K562 (cell line): Measurements from ENCODE around the gene PDCD5. TPM values are rescaled to one million over a fixed set of nuclear protein-coding genes. Genes with fewer than 3 reads are reported as not detected.

Experiments used
- ATAC-seq: fragments of 200-7000 bp; cut with Tn5 transposase; 3 replicates; pipeline ENCODE4 v1.9.1; 2020; ENCODE audit warnings: moderate library complexity
- BruUV-seq: library from RNA; stranded (reverse); fragments of 400-500 nt; replicated peaks from 2 replicates; lab custom pipeline; 2021; lab: Mats Ljungman, UMichigan
- CTCF ChIA-PET: fragments of 300-600 bp; formaldehyde crosslinking; extraction: SDS; loops from one replicate; lab custom pipeline; 2021; ENCODE audit warnings: low intra/inter-chr PET ratio; lab: Yijun Ruan, JAX
- POLR2A ChIA-PET: fragments of 300-600, 350-650 bp; sonication (Branson Sonifier 250); formaldehyde crosslinking; extraction: SDS; loops from one replicate; lab custom pipeline; 2021; ENCODE audit warnings: antibody characterized with exemption, inconsistent platforms; lab: Yijun Ruan, JAX
- DNase-seq, 4 experiments: peaks; one replicate each; pipeline versions ENCODE4 v3.0.0 to v3.0.0-alpha.2; 2011 to 2018; ENCODE audit warnings: low spot score in 3 of 4, mixed read lengths in 3 of 4; ENCODE audit errors: extremely low read depth in 1 of 4
- FAIRE-seq: peaks from 2 replicates; lab custom pipeline; 2011; peaks lifted over from hg19 to GRCh38; lab: Jason Lieb, UNC
- H2AFZ ChIP-seq: 2 replicates; pipeline ENCODE4 v1.6.0; 2011; ENCODE audit warnings: low read depth, low read length, control low read depth, inconsistent platforms
- H3K27ac ChIP-seq: fragments of 200-600 bp; 3 replicates; pipeline ENCODE4 v1.8.0; 2011; ENCODE audit warnings: low read depth, mild to moderate bottlenecking, control low read depth, inconsistent platforms, low read length, moderate library complexity, mixed read lengths; ENCODE audit errors: extremely low read depth
- H3K27me3 ChIP-seq, 2 experiments: fragments of 300-600 bp in 1 of 2; 2 replicates in 1 of 2; 3 replicates in 1 of 2; pipeline versions ENCODE4 v1.6.0 to v1.8.0; 2011; ENCODE audit warnings: inconsistent platforms in 2 of 2, low read length in 2 of 2, mild to moderate bottlenecking in 1 of 2, mixed read lengths in 1 of 2, moderate library complexity in 1 of 2; ENCODE audit not compliant: control insufficient read depth in 2 of 2, insufficient read depth in 2 of 2
- H3K36me3 ChIP-seq: fragments of 300-600 bp; 3 replicates; pipeline ENCODE4 v1.8.0; 2011; ENCODE audit warnings: mild to moderate bottlenecking, low read length, inconsistent platforms; ENCODE audit not compliant: control insufficient read depth, insufficient read depth
- H3K4me1 ChIP-seq, 2 experiments: fragments of 200-600 bp in 1 of 2; replicated peaks in 1 of 2; 2 replicates in 1 of 2; 3 replicates in 1 of 2; pipeline versions ENCODE4 v1.5.1 to v1.8.0; 2011; ENCODE audit warnings: inconsistent platforms in 2 of 2, low read length in 2 of 2, mild to moderate bottlenecking in 1 of 2, mixed read lengths in 1 of 2, moderate library complexity in 1 of 2; ENCODE audit not compliant: control insufficient read depth in 2 of 2, insufficient read depth in 2 of 2
- H3K4me2 ChIP-seq: 2 replicates; pipeline ENCODE4 v1.6.1; 2011; ENCODE audit warnings: low read length, control low read depth, inconsistent platforms, mixed read lengths; ENCODE audit not compliant: insufficient read depth
- H3K4me3 ChIP-seq: fragments of 200-600 bp; sonication (generic), shearing (Covaris generic); 2 replicates; pipeline ENCODE4 v1.5.1; 2016; ENCODE audit warnings: control low read depth, inconsistent platforms
- H3K79me2 ChIP-seq: fragments of 200-600 bp; 3 replicates; pipeline ENCODE4 v1.8.0; 2011; ENCODE audit warnings: low read length, inconsistent platforms; ENCODE audit not compliant: control insufficient read depth, insufficient read depth
- H3K9ac ChIP-seq, 2 experiments: 2 replicates each; pipeline versions ENCODE4 v1.6.0 to v1.6.1; 2011; ENCODE audit warnings: low read depth in 2 of 2, low read length in 2 of 2, control low read depth in 1 of 2, inconsistent platforms in 1 of 2, mild to moderate bottlenecking in 1 of 2, mixed read lengths in 1 of 2; ENCODE audit not compliant: insufficient read depth in 1 of 2
- H3K9me1 ChIP-seq: one replicate; pipeline ENCODE4 v1.6.0; 2011; ENCODE audit warnings: inconsistent platforms, mild to moderate bottlenecking, low read length, moderate library complexity; ENCODE audit not compliant: control insufficient read depth, insufficient read depth
- H3K9me3 ChIP-seq: replicated peaks from 2 replicates; pipeline ENCODE4 v1.5.1; 2011; ENCODE audit warnings: low read depth, low read length, inconsistent platforms; ENCODE audit not compliant: control insufficient read depth, insufficient read depth
- H4K20me1 ChIP-seq: replicated peaks from 2 replicates; pipeline ENCODE4 v1.6.1; 2011; ENCODE audit warnings: low read length, inconsistent platforms, mixed read lengths; ENCODE audit not compliant: control insufficient read depth, insufficient read depth
- ARNT ChIP-seq, 2 experiments: fragments of 450-650 bp; IDR thresholded peaks; 2 replicates each; pipeline ENCODE4 v1.6.1; 2016; ENCODE audit warnings: mild to moderate bottlenecking in 1 of 2
- GABPB1 ChIP-seq: sonication (generic); formaldehyde crosslinking; IDR thresholded peaks from 2 replicates; pipeline ENCODE4 v1.8.0; 2022; ENCODE audit warnings: mild to moderate bottlenecking, missing genetic modification reagents
- GTF2E2 ChIP-seq: fragments of 200-800 bp; sonication (Bioruptor generic); IDR thresholded peaks from 2 replicates; pipeline ENCODE4 v1.6.1; 2016; ENCODE audit warnings: missing genetic modification characterization, missing compliant biosample characterization
- HDAC1 ChIP-seq, 2 experiments: fragments of 450-650 bp; IDR thresholded peaks; 2 replicates each; pipeline ENCODE4 v1.6.1; 2016 to 2017; ENCODE audit warnings: inconsistent platforms in 1 of 2, mild to moderate bottlenecking in 1 of 2, moderate library complexity in 1 of 2
- HDGF ChIP-seq: fragments of 450-650 bp; IDR thresholded peaks from 2 replicates; pipeline ENCODE4 v1.6.1; 2016
- NCOA4 ChIP-seq: fragments of 450-650 bp; IDR thresholded peaks from 2 replicates; pipeline ENCODE4 v1.6.1; 2018; ENCODE audit warnings: mild to moderate bottlenecking; ENCODE audit not compliant: partially characterized antibody
- PBX2 ChIP-seq, 2 experiments: IDR thresholded peaks in 1 of 2; conservative IDR thresholded peaks in 1 of 2; 2 replicates each; pipeline ENCODE4 v1.6.1; 2016; ENCODE audit warnings: low read depth in 2 of 2, mild to moderate bottlenecking in 1 of 2, missing compliant biosample characterization in 1 of 2, missing genetic modification characterization in 1 of 2, moderate library complexity in 1 of 2
- PCBP1 ChIP-seq: fragments of 200-400 bp; formaldehyde crosslinking; IDR thresholded peaks from 2 replicates; pipeline ENCODE4 v1.6.1; 2018; ENCODE audit warnings: mild to moderate bottlenecking, low read depth, low read length; ENCODE audit not compliant: poor library complexity, severe bottlenecking
- ZBTB1 ChIP-seq: sonication (generic); formaldehyde crosslinking; IDR thresholded peaks from 2 replicates; pipeline ENCODE4 v1.8.1; 2023; ENCODE audit warnings: missing genetic modification reagents, low read depth, mild to moderate bottlenecking, borderline replicate concordance
- ZBTB17 ChIP-seq: fragments of 450-650 bp; formaldehyde crosslinking; IDR thresholded peaks from 2 replicates; pipeline ENCODE4 v1.4.0; 2020; ENCODE audit warnings: mild to moderate bottlenecking
- WGBS: fragments of 100-300 bp; shearing (Covaris generic); methylation state at CpG from one replicate; pipeline ENCODE4 v1.1.6; 2016; ENCODE audit warnings: low coverage, mixed read lengths; ENCODE audit not compliant: insufficient coverage; ENCODE audit errors: missing lambda C conversion rate; 5-methylcytosine and 5-hydroxymethylcytosine counted together
- in situ Hi-C: fragments of 300-500 bp; cut with MboI; formaldehyde crosslinking; loops from 4 replicates; pipeline ENCODE4 v1.15.0; 2018; ENCODE audit warnings: inconsistent platforms, mixed read lengths
- intact Hi-C: fragments of 100-400 bp; cut with micrococcal nuclease; formaldehyde crosslinking; loops from 2 replicates; pipeline ENCODE4 v1.14.2; 2022
- polyA plus RNA-seq, 8 experiments: library from polyadenylated mRNA; depleted of rRNA in 4 of 8; stranded (reverse) in 5 of 8; unstranded in 3 of 8; fragments of >200 nt; fragmentation: Nextera tagmentation in 2 of 8; fragmentation: Illumina TruSeq in 1 of 8; extraction: Ambion mirVana in 2 of 8; extraction: Trizol in 1 of 8; gene quantifications; 2 replicates each; pipeline versions ENCODE4 v1.2.1 to v1.2.3, GENCODE V29; 2011 to 2014; ENCODE audit warnings: inconsistent platforms in 1 of 8, missing spikeins in 1 of 8
- total RNA-seq, 7 experiments: library from RNA; depleted of rRNA in 6 of 7; stranded (reverse); fragments of >200 nt in 6 of 7; fragmentation: Illumina TruSeq in 2 of 7; extraction: Trizol in 2 of 7; gene quantifications; 2 replicates each; pipeline versions ENCODE4 v1.2.1 to v1.2.3, GENCODE V29; 2011 to 2021; ENCODE audit warnings: low replicate concordance in 1 of 7
- TF ChIP-seq, protein P1 (sequence below): fragments of 450-650 bp; IDR thresholded peaks from 2 replicates; pipeline ENCODE4 v1.6.1; 2017; ENCODE audit warnings: antibody characterized with exemption
- TF ChIP-seq, protein P2 (sequence below): fragments of 250-450 bp; sonication (Bioruptor Pico); IDR thresholded peaks from 2 replicates; pipeline ENCODE4 v1.9.0; 2021; ENCODE audit warnings: mild to moderate bottlenecking, inconsistent platforms
- TF ChIP-seq, protein P3 (sequence below): sonication (generic); formaldehyde crosslinking; IDR thresholded peaks from 2 replicates; pipeline ENCODE4 v1.8.0; 2022; ENCODE audit warnings: mild to moderate bottlenecking, low read depth, missing genetic modification reagents

PDCD5 gene
- total and polyA plus RNA-seq, 9 of the 15 experiments (the other 6 are each of a cell fraction or from before 2014, with no cell fraction given): 122 to 322 (median 269) TPM

GRCh38 chr19:32573492-32573794 is 7.5 kb upstream of the PDCD5 start (continued):
- TF ChIP-seq PBX2 (CRISPR knock-in tag; IDR thresholded peaks at IDR 0.05; ENCODE audit: low read depth): no peak
- TF ChIP-seq PBX2 (tag; conservative IDR thresholded peaks at IDR 0.05; ENCODE audit: low read depth): no peak
- TF ChIP-seq ZBTB1 (CRISPR knock-in tag): no peak
- no peak for TF ChIP-seq HDGF
- TF ChIP-seq ARNT (IDR thresholded peaks at IDR 0.05): no peak
- no peak for TF ChIP-seq GABPB1 (CRISPR knock-in tag)
- TF ChIP-seq HDAC1 (IDR thresholded peaks at IDR 0.05): no peak

DNA sequence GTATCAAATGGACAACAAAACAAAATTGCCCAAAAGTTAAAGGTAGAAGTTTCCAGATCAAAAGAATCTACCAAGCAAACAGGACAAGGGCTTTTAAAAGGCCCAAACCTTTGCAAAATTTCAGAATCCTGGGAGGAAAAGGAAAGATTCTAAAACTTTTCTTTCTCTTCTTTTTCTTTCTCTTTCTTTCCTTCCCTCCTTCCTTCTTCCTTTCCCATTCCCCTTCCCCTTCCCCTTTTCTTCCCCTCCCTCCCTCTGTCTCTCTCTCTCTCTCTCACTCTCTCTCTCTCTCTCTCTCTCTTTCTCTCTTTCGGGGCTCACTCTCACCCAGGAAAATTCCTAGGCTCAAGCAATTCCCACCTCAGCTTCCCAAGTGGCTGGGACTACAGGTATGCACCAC is 4.2 kb upstream of the PDCD5 start:
- intact Hi-C loops (no loop called here), in situ Hi-C loops (no loop called here)
- Histone ChIP-seq H3K4me3 (no peak overlapping the region), H2AFZ (no peak overlapping the region), H3K36me3 (no peaks in the 10 kb centered on the region), H3K79me2 (peaks cover 7% of the 10 kb centered on the region), H3K4me2 (no peak overlapping the region), H3K27ac (no peak overlapping the region), H4K20me1 (no peaks in the 10 kb centered on the region), H3K9ac (no peak overlapping the region), H3K4me1 (peaks cover 0 to 16% of the 10 kb centered on the region in 2 experiments; a peak in 3 of 5 replicates), H3K9me1 (no peaks in the 10 kb centered on the region), H3K27me3 (peaks cover 0 to 2% of the 10 kb centered on the region in 2 experiments; a peak in 1 of 5 replicates), H3K9me3 (no peaks in the 10 kb centered on the region)
- ChIA-PET POLR2A (no interaction called here), CTCF (no interaction called here)
- DNase-seq (no peak), FAIRE-seq (no peak), ATAC-seq (no peak)
- BruUV-seq: no TSS peak
- WGBS: 50% methylated on average over 1 of the region's 1 CpG
- TF ChIP-seq, protein P1, sequence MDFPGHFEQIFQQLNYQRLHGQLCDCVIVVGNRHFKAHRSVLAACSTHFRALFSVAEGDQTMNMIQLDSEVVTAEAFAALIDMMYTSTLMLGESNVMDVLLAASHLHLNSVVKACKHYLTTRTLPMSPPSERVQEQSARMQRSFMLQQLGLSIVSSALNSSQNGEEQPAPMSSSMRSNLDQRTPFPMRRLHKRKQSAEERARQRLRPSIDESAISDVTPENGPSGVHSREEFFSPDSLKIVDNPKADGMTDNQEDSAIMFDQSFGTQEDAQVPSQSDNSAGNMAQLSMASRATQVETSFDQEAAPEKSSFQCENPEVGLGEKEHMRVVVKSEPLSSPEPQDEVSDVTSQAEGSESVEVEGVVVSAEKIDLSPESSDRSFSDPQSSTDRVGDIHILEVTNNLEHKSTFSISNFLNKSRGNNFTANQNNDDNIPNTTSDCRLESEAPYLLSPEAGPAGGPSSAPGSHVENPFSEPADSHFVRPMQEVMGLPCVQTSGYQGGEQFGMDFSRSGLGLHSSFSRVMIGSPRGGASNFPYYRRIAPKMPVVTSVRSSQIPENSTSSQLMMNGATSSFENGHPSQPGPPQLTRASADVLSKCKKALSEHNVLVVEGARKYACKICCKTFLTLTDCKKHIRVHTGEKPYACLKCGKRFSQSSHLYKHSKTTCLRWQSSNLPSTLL: no peak
- TF ChIP-seq PCBP1 (peak; percentile 76), ZBTB17 (CRISPR knock-in tag) (no peak), NCOA4 (no peak), GTF2E2 (no peak)
- TF ChIP-seq, protein P2, sequence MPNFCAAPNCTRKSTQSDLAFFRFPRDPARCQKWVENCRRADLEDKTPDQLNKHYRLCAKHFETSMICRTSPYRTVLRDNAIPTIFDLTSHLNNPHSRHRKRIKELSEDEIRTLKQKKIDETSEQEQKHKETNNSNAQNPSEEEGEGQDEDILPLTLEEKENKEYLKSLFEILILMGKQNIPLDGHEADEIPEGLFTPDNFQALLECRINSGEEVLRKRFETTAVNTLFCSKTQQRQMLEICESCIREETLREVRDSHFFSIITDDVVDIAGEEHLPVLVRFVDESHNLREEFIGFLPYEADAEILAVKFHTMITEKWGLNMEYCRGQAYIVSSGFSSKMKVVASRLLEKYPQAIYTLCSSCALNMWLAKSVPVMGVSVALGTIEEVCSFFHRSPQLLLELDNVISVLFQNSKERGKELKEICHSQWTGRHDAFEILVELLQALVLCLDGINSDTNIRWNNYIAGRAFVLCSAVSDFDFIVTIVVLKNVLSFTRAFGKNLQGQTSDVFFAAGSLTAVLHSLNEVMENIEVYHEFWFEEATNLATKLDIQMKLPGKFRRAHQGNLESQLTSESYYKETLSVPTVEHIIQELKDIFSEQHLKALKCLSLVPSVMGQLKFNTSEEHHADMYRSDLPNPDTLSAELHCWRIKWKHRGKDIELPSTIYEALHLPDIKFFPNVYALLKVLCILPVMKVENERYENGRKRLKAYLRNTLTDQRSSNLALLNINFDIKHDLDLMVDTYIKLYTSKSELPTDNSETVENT: no peak
- TF ChIP-seq, protein P3, sequence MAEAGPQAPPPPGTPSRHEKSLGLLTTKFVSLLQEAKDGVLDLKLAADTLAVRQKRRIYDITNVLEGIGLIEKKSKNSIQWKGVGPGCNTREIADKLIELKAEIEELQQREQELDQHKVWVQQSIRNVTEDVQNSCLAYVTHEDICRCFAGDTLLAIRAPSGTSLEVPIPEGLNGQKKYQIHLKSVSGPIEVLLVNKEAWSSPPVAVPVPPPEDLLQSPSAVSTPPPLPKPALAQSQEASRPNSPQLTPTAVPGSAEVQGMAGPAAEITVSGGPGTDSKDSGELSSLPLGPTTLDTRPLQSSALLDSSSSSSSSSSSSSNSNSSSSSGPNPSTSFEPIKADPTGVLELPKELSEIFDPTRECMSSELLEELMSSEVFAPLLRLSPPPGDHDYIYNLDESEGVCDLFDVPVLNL (CRISPR knock-in tag): no peak
